Skeletal muscle satellite cell (primary cell): ENCODE measurements around the gene ENOX1.

Source experiments
- H3K27me3 ChIP-seq: 2 replicates; pipeline ENCODE4 v1.7.0; 2013; ENCODE audit warnings: low read length; ENCODE audit not compliant: control insufficient read depth, insufficient read depth
- H3K36me3 ChIP-seq: 2 replicates; pipeline ENCODE4 v1.7.0; 2013; ENCODE audit warnings: mild to moderate bottlenecking, control low read depth, low read length; ENCODE audit not compliant: insufficient read depth
- H3K4me1 ChIP-seq: 2 replicates; pipeline ENCODE4 v1.7.0; 2013; ENCODE audit warnings: low read length; ENCODE audit not compliant: control insufficient read depth, insufficient read depth
- H3K4me2 ChIP-seq: 2 replicates; pipeline ENCODE4 v1.7.0; 2013; ENCODE audit warnings: mild to moderate bottlenecking, low read length
- H3K4me3 ChIP-seq: 2 replicates; pipeline ENCODE4 v1.7.0; 2013; ENCODE audit warnings: low read length
- H3K9ac ChIP-seq: 2 replicates; pipeline ENCODE4 v1.7.0; 2013; ENCODE audit warnings: mild to moderate bottlenecking, low read depth, low read length, moderate library complexity
- H3K9me3 ChIP-seq: replicated peaks from 2 replicates; pipeline ENCODE4 v1.7.0; 2013; ENCODE audit warnings: mild to moderate bottlenecking, control low read depth, low read length

The ENOX1 gene

GRCh38 chr13:43375797-43376465 is 410.8 kb downstream of the ENOX1 start:
- Histone ChIP-seq H3K27me3 (no peaks in the 10 kb centered on the region), H3K9ac (no peak overlapping the region), H3K36me3 (no peaks in the 10 kb centered on the region), H3K4me1 (peaks cover 17% of the 10 kb centered on the region), H3K9me3 (peaks cover 2% of the 10 kb centered on the region), H3K4me3 (no peak overlapping the region), H3K4me2 (no peak overlapping the region)

GRCh38 chr13:43374621-43375020 is 412.2 kb downstream of the ENOX1 start:
- Histone ChIP-seq H3K36me3 (no peaks in the 10 kb centered on the region), H3K4me3 (no peak overlapping the region), H3K4me1 (peaks cover 17% of the 10 kb centered on the region), H3K9ac (no peak overlapping the region), H3K4me2 (no peak overlapping the region), H3K9me3 (peaks cover 2% of the 10 kb centered on the region), H3K27me3 (no peaks in the 10 kb centered on the region)

GRCh38 chr13:43373400-43373799 is 413.4 kb downstream of the ENOX1 start:
- peaks cover 17% of the 10 kb centered on the region for H3K4me1 ChIP-seq
- no peak overlapping the region for H3K4me3 ChIP-seq
- no peaks in the 10 kb centered on the region for H3K36me3 ChIP-seq
- H3K9me3 ChIP-seq = no peaks in the 10 kb centered on the region
- H3K27me3 ChIP-seq = no peaks in the 10 kb centered on the region
- no peak overlapping the region for H3K9ac ChIP-seq
- H3K4me2 ChIP-seq = no peak overlapping the region

GRCh38 chr13:43370842-43371241 is 415.9 kb downstream of the ENOX1 start:
- Histone ChIP-seq H3K27me3 (no peaks in the 10 kb centered on the region), H3K9ac (no peak overlapping the region), H3K36me3 (no peaks in the 10 kb centered on the region)

GRCh38 chr13:43369319-43369718 is 417.5 kb downstream of the ENOX1 start:
- no peaks in the 10 kb centered on the region for H3K27me3 ChIP-seq
- no peak overlapping the region for H3K4me2 ChIP-seq
- no peak overlapping the region for H3K9ac ChIP-seq
- H3K4me1 ChIP-seq = peaks cover 16% of the 10 kb centered on the region
- H3K9me3 ChIP-seq = no peaks in the 10 kb centered on the region
- H3K4me3 ChIP-seq = no peak overlapping the region
- no peaks in the 10 kb centered on the region for H3K36me3 ChIP-seq

More at GRCh38 chr13:43370842-43371241, 415.9 kb downstream of the ENOX1 start:
- H3K9me3 ChIP-seq = no peaks in the 10 kb centered on the region
- H3K4me2 ChIP-seq = no peak overlapping the region
- no peak overlapping the region for H3K4me3 ChIP-seq
- peaks cover 15% of the 10 kb centered on the region for H3K4me1 ChIP-seq

GRCh38 chr13:43368003-43368402 is 418.8 kb downstream of the ENOX1 start:
- H3K4me2 ChIP-seq = peak overlapping the region; percentile 57
- no peaks in the 10 kb centered on the region for H3K36me3 ChIP-seq
- peak overlapping the region; percentile 34 for H3K4me3 ChIP-seq
- no peaks in the 10 kb centered on the region for H3K9me3 ChIP-seq
- H3K4me1 ChIP-seq = peaks cover 27% of the 10 kb centered on the region
- no peaks in the 10 kb centered on the region for H3K27me3 ChIP-seq
- H3K9ac ChIP-seq = no peak overlapping the region

- H3K4me2 ChIP-seq = peak overlapping the region; percentile 80
- no peak overlapping the region for H3K4me3 ChIP-seq
- no peaks in the 10 kb centered on the region for H3K36me3 ChIP-seq
- H3K4me1 ChIP-seq = peaks cover 30% of the 10 kb centered on the region
- no peaks in the 10 kb centered on the region for H3K9me3 ChIP-seq
- H3K9ac ChIP-seq = peak overlapping the region; percentile 70
- no peaks in the 10 kb centered on the region for H3K27me3 ChIP-seq
Observed at GRCh38 chr13:43365039-43365344, 421.8 kb downstream of the ENOX1 start.

GRCh38 chr13:43364210-43365038 is 422.3 kb downstream of the ENOX1 start:
- Histone ChIP-seq H3K9me3 (no peaks in the 10 kb centered on the region), H3K9ac (peak overlapping the region; percentile 70), H3K4me1 (peaks cover 30% of the 10 kb centered on the region), H3K27me3 (no peaks in the 10 kb centered on the region), H3K36me3 (no peaks in the 10 kb centered on the region), H3K4me3 (peak overlapping the region; percentile 54), H3K4me2 (peak overlapping the region; percentile 80)

- Histone ChIP-seq H3K9ac (peak overlapping the region; percentile 70), H3K4me1 (peaks cover 28% of the 10 kb centered on the region), H3K27me3 (no peaks in the 10 kb centered on the region), H3K9me3 (no peaks in the 10 kb centered on the region), H3K4me2 (peak overlapping the region; percentile 80), H3K36me3 (no peaks in the 10 kb centered on the region), H3K4me3 (peak overlapping the region; percentile 2)
Observed at GRCh38 chr13:43363156-43363953, 423.4 kb downstream of the ENOX1 start.

GRCh38 chr13:43362556-43362955 is 424.2 kb downstream of the ENOX1 start:
- Histone ChIP-seq H3K4me2 (no peak overlapping the region), H3K9me3 (no peaks in the 10 kb centered on the region), H3K4me1 (peaks cover 24% of the 10 kb centered on the region), H3K9ac (no peak overlapping the region), H3K36me3 (no peaks in the 10 kb centered on the region), H3K27me3 (no peaks in the 10 kb centered on the region), H3K4me3 (no peak overlapping the region)

GRCh38 chr13:43360892-43361610 is 425.7 kb downstream of the ENOX1 start:
- Histone ChIP-seq H3K27me3 (no peaks in the 10 kb centered on the region), H3K9me3 (no peaks in the 10 kb centered on the region), H3K36me3 (no peaks in the 10 kb centered on the region), H3K4me3 (no peak overlapping the region), H3K4me2 (no peak overlapping the region), H3K9ac (no peak overlapping the region), H3K4me1 (peaks cover 24% of the 10 kb centered on the region)
